HG02938 (cell line): ENCODE data around the gene WDR83.
"Not testable (repeated sequence)": the region's sequence is repeated elsewhere in the genome, so short reads cannot be mapped to it uniquely, and the experiment has no call there.

ENCODE experiments used
- ATAC-seq: cut with Tn5 transposase; IDR thresholded peaks from one replicate; pipeline ENCODE4 v1.9.1; 2021; ENCODE audit warnings: mild to moderate bottlenecking, moderate library complexity; ENCODE audit not compliant: unreplicated experiment

The WDR83 gene

GRCh38 chr19:12652219-12652618, 14.4 kb upstream of the WDR83 start:
- no peak for ATAC-seq

- no peak for ATAC-seq
These were observed 11.1 kb upstream of the WDR83 start for GRCh38 chr19:12655546-12655945.

- ATAC-seq = no peak
These were observed 9.6 kb upstream of the WDR83 start for GRCh38 chr19:12656899-12657571.

GRCh38 chr19:12657966-12658365, 8.6 kb upstream of the WDR83 start:
- ATAC-seq = no peak

GRCh38 chr19:12660980-12661379, 5.6 kb upstream of the WDR83 start:
- no peak for ATAC-seq

- ATAC-seq = no peak
These were observed 2.0 kb upstream of the WDR83 start for GRCh38 chr19:12664406-12665280.

GRCh38 chr19:12665281-12665573, 1.4 kb upstream of the WDR83 start:
- no peak for ATAC-seq

- ATAC-seq = no peak
These were observed 839 bp upstream of the WDR83 start for GRCh38 chr19:12665671-12666264.

- no peak for ATAC-seq
These were observed 1.2 kb downstream of the WDR83 start for GRCh38 chr19:12667731-12668302.

- no peak for ATAC-seq
These were observed 1.7 kb downstream of the WDR83 start for GRCh38 chr19:12668346-12668745.

GRCh38 chr19:12668932-12669269, 2.3 kb downstream of the WDR83 start:
- no peak for ATAC-seq

GRCh38 chr19:12669270-12670158, 2.9 kb downstream of the WDR83 start:
- peak; percentile 35 for ATAC-seq

GRCh38 chr19:12670159-12670928, 3.7 kb downstream of the WDR83 start:
- no peak for ATAC-seq

GRCh38 chr19:12672744-12673143, 6.1 kb downstream of the WDR83 start:
- no peak for ATAC-seq

- ATAC-seq = no peak
These were observed 8.8 kb downstream of the WDR83 start for GRCh38 chr19:12675399-12675798.

- ATAC-seq = no peak
These were observed 9.3 kb downstream of the WDR83 start for GRCh38 chr19:12675940-12676339.

- ATAC-seq = no peak
These were observed 9.8 kb downstream of the WDR83 start for GRCh38 chr19:12676384-12676792.

- no peak for ATAC-seq
These were observed 10.3 kb downstream of the WDR83 start for GRCh38 chr19:12676928-12677327.

GRCh38 chr19:12678039-12678438, 11.4 kb downstream of the WDR83 start:
- not testable (repeated sequence) for ATAC-seq

- ATAC-seq = no peak
These were observed 13.4 kb downstream of the WDR83 start for GRCh38 chr19:12680034-12680433.
